Stimulated activated CD8-positive, alpha-beta memory T cell treated with anti-CD3 and anti-CD28 coated beads, Interleukin-15, amount 100 ng/mL, for 48 hours (primary cell): ENCODE data around the gene MPP2.
A peak's percentile ranks its signal among the peaks of the same experiment; 100 is the strongest.
"Not testable (repeated sequence)": the region's sequence is repeated elsewhere in the genome, so short reads cannot be mapped to it uniquely, and the experiment has no call there.

Experiments
- DNase-seq, 2 donors: peaks; one replicate each; pipeline ENCODE4 v3.0.0-alpha.2; 2020; ENCODE audit warnings: low read depth in 2 of 2

The MPP2 gene

GRCh38 chr17:43846963-43847371 is 60.4 kb downstream of the MPP2 start, which contains the start of gene CD300LG:
Gene CD300LG (plus strand): TSS chr17:43847176. CDS start chr17:43847217, 41 bp downstream.
- DNase-seq, result no peak

DNA sequence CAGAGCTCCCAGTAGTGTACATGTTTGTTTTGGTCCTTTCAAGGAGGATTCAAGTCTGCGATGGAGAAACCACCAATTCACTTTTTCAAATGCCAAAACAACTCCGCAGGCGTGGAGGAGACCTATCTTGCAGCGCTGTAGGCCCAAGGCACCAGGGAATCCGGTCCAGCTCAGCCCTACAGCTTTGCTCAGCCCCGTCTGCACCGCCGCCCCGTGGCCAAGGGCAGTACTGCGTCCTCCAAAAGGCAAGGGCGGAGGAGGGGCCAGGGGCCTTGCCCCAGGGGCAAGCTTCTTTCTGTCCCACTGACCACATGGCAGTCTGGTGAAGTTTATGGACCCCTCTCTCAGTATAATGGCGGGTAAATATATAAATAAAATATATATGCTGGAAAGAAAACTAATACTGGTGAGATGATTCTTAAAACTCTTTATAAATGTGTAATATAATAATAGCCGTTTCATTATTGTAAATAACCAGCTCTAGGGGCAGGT is 61.1 kb downstream of the MPP2 start:
- DNase-seq, result peak; percentile 57 to 60

- DNase-seq, result no peak
Measured at GRCh38 chr17:43845766-43846165, 61.6 kb downstream of the MPP2 start.

DNA sequence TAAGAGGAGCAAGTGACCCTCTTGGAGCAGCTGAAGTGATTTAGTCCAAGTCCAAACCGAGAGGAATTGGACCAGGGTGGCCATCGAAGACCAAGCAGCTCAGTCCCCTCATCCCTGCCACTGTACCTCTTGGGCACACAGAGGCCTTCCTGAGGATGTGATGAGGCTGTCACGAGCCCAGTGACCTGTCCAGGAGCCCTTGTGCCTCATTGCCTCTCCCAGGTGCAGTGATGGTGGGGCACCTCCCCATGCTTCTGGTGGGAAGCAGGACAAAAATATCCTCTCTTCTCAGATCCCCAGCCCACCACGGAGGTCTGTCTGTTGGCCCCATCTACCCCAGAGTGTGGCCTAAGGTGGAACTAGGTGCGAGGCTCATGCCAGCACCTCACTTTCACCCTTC is 63.1 kb downstream of the MPP2 start:
- no peak for DNase-seq

GRCh38 chr17:43842975-43843325 is 64.4 kb downstream of the MPP2 start:
- DNase-seq, result no peak

GRCh38 chr17:43842091-43842974 is 65.0 kb downstream of the MPP2 start:
- DNase-seq, result not testable (repeated sequence)

- no peak for DNase-seq
Measured at GRCh38 chr17:43841282-43841681, 66.1 kb downstream of the MPP2 start.

GRCh38 chr17:43840814-43841213 is 66.5 kb downstream of the MPP2 start:
- DNase-seq, result no peak

DNA sequence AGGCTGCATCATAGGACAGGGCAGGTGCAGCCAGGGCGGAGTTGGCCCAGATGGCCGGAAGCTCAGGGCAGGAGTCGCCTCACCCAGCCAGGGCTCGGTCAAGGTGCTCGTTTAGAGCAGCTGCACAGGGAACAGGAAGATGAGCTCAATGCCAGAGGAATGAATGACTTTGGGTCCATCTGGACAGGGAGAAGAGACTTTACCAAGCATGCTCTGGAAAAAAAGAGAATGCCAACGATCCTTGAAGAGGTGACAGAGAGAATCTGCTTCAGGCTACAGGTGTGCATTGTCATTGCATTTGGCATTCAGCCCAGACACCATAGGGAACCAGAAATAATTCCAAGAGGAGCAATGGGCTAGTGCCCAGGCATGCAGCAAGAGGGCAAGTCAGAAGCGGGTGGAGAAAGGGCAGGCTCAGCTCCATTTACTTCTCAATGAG is 67.6 kb downstream of the MPP2 start:
- DNase-seq, result no peak

GRCh38 chr17:43834106-43834505 is 73.2 kb downstream of the MPP2 start:
- no peak for DNase-seq

- DNase-seq, result no peak
Measured at GRCh38 chr17:43832976-43833829, 74.1 kb downstream of the MPP2 start, which contains the start of gene MPP3. Gene MPP3 (minus strand): TSS chr17:43833146. CDS start chr17:43831906, 1,240 bp downstream.

- DNase-seq, result no peak
Measured at GRCh38 chr17:43832168-43832975, 75.0 kb downstream of the MPP2 start.

- DNase-seq, result no peak
Measured at GRCh38 chr17:43831633-43832032, 75.7 kb downstream of the MPP2 start.

DNA sequence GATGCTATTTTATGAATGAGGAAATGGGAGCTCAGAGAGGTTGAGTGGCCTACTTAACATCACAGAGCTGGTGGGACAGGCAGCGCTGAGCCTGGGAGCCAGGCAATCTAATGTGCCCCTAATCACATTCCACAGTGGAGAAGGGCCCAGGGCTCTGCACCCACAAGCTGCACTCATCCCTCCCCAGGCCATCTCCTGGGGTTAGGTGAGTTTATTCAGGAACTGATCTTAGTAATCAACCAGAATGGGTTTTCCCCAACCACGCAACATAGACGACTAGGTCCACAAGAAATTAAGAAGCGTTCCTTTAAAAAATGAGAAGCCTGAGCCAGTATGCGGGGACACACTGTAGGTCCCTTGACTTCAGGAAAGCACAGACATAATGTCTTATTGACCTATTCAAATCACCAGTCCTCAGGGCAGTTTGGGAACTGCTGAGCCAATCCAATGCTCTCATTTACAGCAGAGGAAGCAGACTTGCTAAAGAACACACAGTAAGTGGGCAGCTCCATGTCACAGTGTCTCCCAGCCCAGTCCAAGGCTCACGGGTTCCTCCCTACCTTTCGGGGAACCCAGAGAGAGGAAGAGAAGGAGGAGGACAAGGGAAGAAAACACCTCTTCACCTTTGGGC is 76.7 kb downstream of the MPP2 start:
- DNase-seq, result no peak

GRCh38 chr17:43829738-43830137 is 77.6 kb downstream of the MPP2 start:
- no peak for DNase-seq

GRCh38 chr17:43827596-43827995 is 79.7 kb downstream of the MPP2 start:
- DNase-seq, result no peak

DNA sequence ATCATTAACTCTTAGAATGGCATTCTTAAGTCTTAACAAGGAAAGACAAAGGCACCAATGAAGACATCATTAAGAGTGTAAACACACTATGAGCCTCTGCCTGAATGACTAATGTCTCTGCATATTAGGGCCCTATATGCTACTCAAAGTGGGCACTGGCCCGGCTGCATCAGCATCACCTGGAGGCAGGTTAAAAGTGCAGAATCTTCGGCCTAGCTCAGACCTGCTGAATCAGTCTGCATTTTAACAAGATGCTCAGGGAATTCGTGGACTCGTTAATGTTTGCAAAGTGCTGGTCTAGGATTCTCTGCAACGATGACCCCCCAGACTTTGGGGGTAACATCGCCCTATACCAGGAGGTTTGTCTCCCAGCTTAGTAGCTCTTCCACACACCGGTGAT is 81.1 kb downstream of the MPP2 start:
- DNase-seq, result no peak

GRCh38 chr17:43825567-43825966 is 81.8 kb downstream of the MPP2 start:
- DNase-seq, result no peak
